Uterus (tissue), 4 donors: ENCODE results near the gene PRKCG. TPM values are rescaled to one million over a fixed set of nuclear protein-coding genes. Genes with fewer than 3 reads are reported as not detected.

Experiments used
- DNase-seq, 2 donors: peaks; one replicate each; pipeline ENCODE4 v3.0.0-alpha.2; 2019 to 2020
- H3K27ac ChIP-seq, 2 donors: fragments of 200-600 bp; sonication (generic); 1 replicate in 1 of 2; 2 replicates in 1 of 2; pipeline ENCODE4 v1.5.1; 2016 to 2018
- H3K27me3 ChIP-seq, 2 donors: fragments of 200-600 bp; sonication (generic); one replicate each; pipeline ENCODE4 v1.5.1; 2018 to 2019; ENCODE audit warnings: control low read depth in 1 of 2
- H3K36me3 ChIP-seq, 2 donors: fragments of 200-600 bp; sonication (generic); one replicate each; pipeline ENCODE4 v1.5.1; 2019; ENCODE audit warnings: control low read depth in 1 of 2
- H3K4me1 ChIP-seq, 2 donors: fragments of 200-600 bp; sonication (generic); one replicate each; pipeline ENCODE4 v1.5.1; 2018 to 2019; ENCODE audit warnings: control low read depth in 1 of 2
- H3K4me3 ChIP-seq, 2 donors: fragments of 200-600 bp; sonication (generic); 1 replicate in 1 of 2; 2 replicates in 1 of 2; pipeline ENCODE4 v1.5.1; 2018 to 2019; ENCODE audit warnings: mild to moderate bottlenecking in 1 of 2
- H3K9me3 ChIP-seq, 2 donors: fragments of 200-600 bp; sonication (generic); one replicate each; pipeline ENCODE4 v1.5.1; 2019; ENCODE audit warnings: control low read depth in 1 of 2
- POLR2A ChIP-seq, 2 donors: fragments of 450-650 bp; IDR thresholded peaks; one replicate each; pipeline ENCODE4 v1.6.1; 2016; ENCODE audit warnings: antibody characterized with exemption in 2 of 2, mild to moderate bottlenecking in 1 of 2, moderate library complexity in 1 of 2
- intact Hi-C: fragments of 100-400 bp; cut with DNase I; formaldehyde crosslinking; loops from one replicate; pipeline ENCODE4 v1.15.1; 2023; ENCODE audit warnings: low total_unique reads
- total RNA-seq, 4 donors: library from RNA; depleted of rRNA in 3 of 4; stranded (reverse); fragments of >200 nt in 3 of 4; gene quantifications; one replicate each; pipeline versions ENCODE4 v1.1.0 to v1.2.4, GENCODE V29; 2014 to 2023
- TF ChIP-seq, protein P1 (sequence below), 4 experiments: fragments of 200-600 bp in 2 of 4; fragments of 450-650 bp in 2 of 4; sonication (generic) in 2 of 4; IDR thresholded peaks; one replicate each; pipeline ENCODE4 v1.5.1; 2016 to 2019; ENCODE audit warnings: antibody characterized with exemption in 4 of 4, mild to moderate bottlenecking in 2 of 4, moderate library complexity in 1 of 4
- donor health status: DM: yes; HTN: yes; CAD: no.

Gene PRKCG
- total RNA-seq, 4 donors from 2014 or later, result 0.69 TPM; not detected in 3

DNA sequence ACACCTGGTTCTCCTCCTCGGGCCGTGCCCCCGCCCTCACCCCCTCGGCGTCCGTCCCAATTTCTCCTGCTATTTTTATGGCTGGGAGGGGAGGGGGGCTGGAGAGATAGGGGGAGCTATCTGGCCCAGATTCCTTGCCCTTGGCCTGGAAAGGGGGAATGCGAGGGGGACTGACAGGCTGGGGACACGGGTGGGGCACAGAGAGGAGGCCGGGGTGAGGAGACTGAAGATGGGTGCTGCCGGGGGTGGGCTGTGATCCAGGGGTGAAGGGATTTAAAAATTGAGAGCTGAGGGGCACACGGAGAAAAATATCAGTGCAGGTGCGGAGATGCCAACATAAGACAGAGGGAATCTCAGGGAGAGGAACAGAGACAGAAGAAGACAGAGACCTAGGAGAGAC, 2.3 kb downstream of the PRKCG start:
- Histone ChIP-seq H3K9me3 (no peaks in the 10 kb centered on the region), H3K4me3 (no peak overlapping the region), H3K36me3 (no peaks in the 10 kb centered on the region), H3K4me1 (peaks cover 0 to 11% of the 10 kb centered on the region in 2 donors), H3K27me3 (peaks cover 25 to 28% of the 10 kb centered on the region in 2 donors), H3K27ac (no peak overlapping the region)
- no peak for DNase-seq
- TF ChIP-seq, protein P1, sequence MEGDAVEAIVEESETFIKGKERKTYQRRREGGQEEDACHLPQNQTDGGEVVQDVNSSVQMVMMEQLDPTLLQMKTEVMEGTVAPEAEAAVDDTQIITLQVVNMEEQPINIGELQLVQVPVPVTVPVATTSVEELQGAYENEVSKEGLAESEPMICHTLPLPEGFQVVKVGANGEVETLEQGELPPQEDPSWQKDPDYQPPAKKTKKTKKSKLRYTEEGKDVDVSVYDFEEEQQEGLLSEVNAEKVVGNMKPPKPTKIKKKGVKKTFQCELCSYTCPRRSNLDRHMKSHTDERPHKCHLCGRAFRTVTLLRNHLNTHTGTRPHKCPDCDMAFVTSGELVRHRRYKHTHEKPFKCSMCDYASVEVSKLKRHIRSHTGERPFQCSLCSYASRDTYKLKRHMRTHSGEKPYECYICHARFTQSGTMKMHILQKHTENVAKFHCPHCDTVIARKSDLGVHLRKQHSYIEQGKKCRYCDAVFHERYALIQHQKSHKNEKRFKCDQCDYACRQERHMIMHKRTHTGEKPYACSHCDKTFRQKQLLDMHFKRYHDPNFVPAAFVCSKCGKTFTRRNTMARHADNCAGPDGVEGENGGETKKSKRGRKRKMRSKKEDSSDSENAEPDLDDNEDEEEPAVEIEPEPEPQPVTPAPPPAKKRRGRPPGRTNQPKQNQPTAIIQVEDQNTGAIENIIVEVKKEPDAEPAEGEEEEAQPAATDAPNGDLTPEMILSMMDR (IDR thresholded peaks at IDR 0.05), result no peak
- no peak for TF ChIP-seq POLR2A (IDR thresholded peaks at IDR 0.05)
- intact Hi-C loops, result no loop called here

DNA sequence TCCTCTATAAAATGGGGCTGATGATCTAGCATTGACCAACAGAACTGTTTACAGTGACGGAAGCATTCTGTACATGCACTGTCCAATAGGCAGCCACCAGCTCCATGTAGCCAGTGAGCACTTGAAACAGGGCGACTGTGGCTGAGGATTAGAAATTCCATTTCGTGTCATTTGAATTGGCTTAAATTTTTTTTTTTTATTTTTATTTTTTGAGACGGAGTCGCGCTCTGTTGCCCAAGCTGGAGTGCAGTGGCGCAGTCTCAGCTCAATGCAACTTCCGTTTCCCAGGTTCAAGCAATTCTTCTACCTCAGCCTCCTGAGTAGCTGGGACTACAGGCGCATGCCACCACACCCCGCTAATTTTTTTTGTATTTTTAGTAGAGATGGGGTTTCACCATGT, 3.0 kb downstream of the PRKCG start:
- no peak for TF ChIP-seq POLR2A (IDR thresholded peaks at IDR 0.05)
- TF ChIP-seq, protein P1 (IDR thresholded peaks at IDR 0.05), result no peak
- no peaks in the 10 kb centered on the region for H3K9me3 ChIP-seq
- no peak overlapping the region for H3K4me3 ChIP-seq
- intact Hi-C loops, result no loop called here
- DNase-seq, result no peak
- H3K27me3 ChIP-seq, result peaks cover 25 to 28% of the 10 kb centered on the region in 2 donors
- H3K27ac ChIP-seq, result no peak overlapping the region
- peaks cover 0 to 11% of the 10 kb centered on the region in 2 donors for H3K4me1 ChIP-seq
- H3K36me3 ChIP-seq, result no peaks in the 10 kb centered on the region

DNA sequence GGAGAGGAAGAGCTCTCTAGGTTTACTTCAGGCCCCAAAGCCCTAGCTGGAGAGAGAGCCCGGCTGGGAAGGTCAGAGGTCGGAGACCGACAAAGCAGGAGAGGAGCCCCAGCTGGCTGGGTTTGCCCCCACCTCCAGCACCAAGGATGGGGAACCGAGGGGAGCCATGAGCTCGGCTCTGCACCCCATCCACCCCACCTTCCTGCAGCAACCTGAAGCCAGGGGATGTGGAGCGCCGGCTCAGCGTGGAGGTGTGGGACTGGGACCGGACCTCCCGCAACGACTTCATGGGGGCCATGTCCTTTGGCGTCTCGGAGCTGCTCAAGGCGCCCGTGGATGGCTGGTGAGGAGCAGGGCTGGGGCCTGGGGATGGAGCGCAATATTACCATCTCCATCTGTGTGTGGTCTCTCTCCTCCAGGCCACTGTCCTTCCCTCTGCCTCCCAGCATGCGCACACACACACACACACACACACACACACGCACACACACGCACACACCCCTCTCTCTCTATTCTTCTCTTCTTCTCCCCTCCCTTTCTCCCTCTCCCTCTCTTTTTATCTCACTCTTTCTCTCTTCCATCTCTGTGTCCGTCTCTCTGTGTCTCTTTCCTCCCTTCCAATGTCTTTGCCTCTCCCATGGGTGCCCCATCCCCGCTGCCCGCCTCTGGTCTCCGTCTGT, 10.4 kb downstream of the PRKCG start:
- Histone ChIP-seq H3K36me3 (no peaks in the 10 kb centered on the region), H3K4me3 (no peak overlapping the region), H3K4me1 (no peaks in the 10 kb centered on the region), H3K27ac (no peak overlapping the region), H3K9me3 (no peaks in the 10 kb centered on the region), H3K27me3 (no peaks in the 10 kb centered on the region)
- no peak for DNase-seq
- intact Hi-C loops, result no loop called here
- no peak for TF ChIP-seq POLR2A (IDR thresholded peaks at IDR 0.05)
- TF ChIP-seq, protein P1 (IDR thresholded peaks at IDR 0.05), result no peak

DNA sequence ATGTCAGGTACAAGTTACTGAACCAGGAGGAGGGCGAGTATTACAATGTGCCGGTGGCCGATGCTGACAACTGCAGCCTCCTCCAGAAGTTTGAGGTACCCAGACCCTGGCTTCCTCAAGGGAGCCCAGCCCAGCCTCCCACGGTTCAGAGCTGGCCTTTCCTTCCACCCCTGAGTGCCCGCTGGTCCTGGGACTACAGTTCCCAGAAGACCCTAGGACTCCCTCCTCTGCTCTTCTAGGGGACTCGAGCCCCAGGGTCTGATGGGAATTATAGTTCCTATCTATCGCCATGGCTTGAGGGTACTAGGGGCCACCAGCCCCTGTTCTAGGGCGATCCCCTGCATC, 11.0 kb downstream of the PRKCG start:
- no peaks in the 10 kb centered on the region for H3K4me1 ChIP-seq
- intact Hi-C loops, result no loop called here
- no peak for TF ChIP-seq POLR2A (IDR thresholded peaks at IDR 0.05)
- no peaks in the 10 kb centered on the region for H3K9me3 ChIP-seq
- H3K36me3 ChIP-seq, result no peaks in the 10 kb centered on the region
- DNase-seq, result no peak
- H3K27ac ChIP-seq, result no peak overlapping the region
- no peak overlapping the region for H3K4me3 ChIP-seq
- H3K27me3 ChIP-seq, result no peaks in the 10 kb centered on the region

DNA sequence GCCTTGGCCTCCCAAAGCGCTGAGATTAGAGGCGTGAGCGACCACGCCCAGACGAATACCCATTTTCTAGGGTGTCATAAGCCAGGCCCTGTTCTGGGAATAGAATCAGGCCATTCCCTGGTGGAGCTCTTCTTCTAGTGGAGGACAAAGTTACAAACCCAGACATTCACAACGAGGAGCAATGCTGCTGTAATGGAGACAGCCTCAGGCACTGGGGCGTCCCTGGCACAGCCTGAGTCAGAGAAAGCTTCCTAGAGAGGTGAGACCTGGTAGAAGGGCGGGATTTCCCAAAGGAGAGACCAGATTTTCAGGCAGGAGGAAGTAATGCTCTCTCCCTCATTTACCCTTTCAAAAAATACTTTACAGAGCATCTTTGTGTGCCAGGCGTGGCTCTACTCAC, 12.7 kb downstream of the PRKCG start:
- TF ChIP-seq, protein P1 (IDR thresholded peaks at IDR 0.05), result no peak
- TF ChIP-seq POLR2A (IDR thresholded peaks at IDR 0.05), result no peak
- Histone ChIP-seq H3K4me3 (no peak overlapping the region), H3K4me1 (no peaks in the 10 kb centered on the region), H3K27ac (no peak overlapping the region), H3K27me3 (no peaks in the 10 kb centered on the region), H3K36me3 (no peaks in the 10 kb centered on the region), H3K9me3 (no peaks in the 10 kb centered on the region)
- intact Hi-C loops, result no loop called here
- DNase-seq, result no peak

DNA sequence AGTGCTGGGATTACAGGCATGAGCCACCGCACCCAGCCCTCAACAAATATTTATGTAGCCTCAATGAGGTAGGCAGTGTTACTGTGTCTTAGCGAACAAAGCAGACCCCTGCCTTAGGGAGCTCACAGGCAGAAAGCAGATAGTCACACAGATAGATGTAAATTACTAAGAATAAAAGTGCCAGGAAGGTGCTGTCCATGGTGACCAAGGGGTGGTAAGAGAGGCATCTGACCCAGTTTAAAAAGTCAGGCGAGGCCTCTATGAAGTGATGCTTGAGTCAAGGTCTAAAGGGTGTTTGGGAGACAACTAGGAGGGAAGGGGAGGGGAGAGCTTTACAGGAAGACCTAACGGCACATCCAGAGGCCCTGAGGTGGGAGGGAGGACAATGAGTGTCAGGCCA, 14.7 kb downstream of the PRKCG start:
- no peak overlapping the region for H3K27ac ChIP-seq
- no peak for DNase-seq
- no peaks in the 10 kb centered on the region for H3K36me3 ChIP-seq
- H3K4me1 ChIP-seq, result no peaks in the 10 kb centered on the region
- H3K27me3 ChIP-seq, result no peaks in the 10 kb centered on the region
- H3K4me3 ChIP-seq, result no peak overlapping the region
- TF ChIP-seq, protein P1 (IDR thresholded peaks at IDR 0.05), result no peak
- no peak for TF ChIP-seq POLR2A (IDR thresholded peaks at IDR 0.05)
- no peaks in the 10 kb centered on the region for H3K9me3 ChIP-seq
- intact Hi-C loops, result no loop called here
